Endodermal cell (in vitro differentiated cells): Measurements from ENCODE around the gene FAM107B. TPM values are rescaled to one million over a fixed set of nuclear protein-coding genes. Genes with fewer than 3 reads are reported as not detected.

Experiments
- DNase-seq: peaks from one replicate; pipeline ENCODE4 v3.0.0-alpha.2; 2017
- H3K27ac ChIP-seq: 2 replicates; pipeline ENCODE4 v1.5.1; 2013; ENCODE audit warnings: mild to moderate bottlenecking, low read depth, low read length, moderate library complexity
- H3K27me3 ChIP-seq: 2 replicates; pipeline ENCODE4 v1.6.1; 2013; ENCODE audit warnings: mild to moderate bottlenecking, low read length, moderate library complexity; ENCODE audit not compliant: insufficient read depth, control insufficient read depth, poor library complexity, severe bottlenecking
- H3K36me3 ChIP-seq: 2 replicates; pipeline ENCODE4 v1.7.0; 2013; ENCODE audit warnings: mild to moderate bottlenecking, low read length, moderate library complexity; ENCODE audit not compliant: control insufficient read depth, insufficient read depth
- H3K4me1 ChIP-seq: one replicate; pipeline ENCODE4 v1.7.0; 2013; ENCODE audit warnings: low read length; ENCODE audit not compliant: control insufficient read depth, insufficient read depth
- H3K4me3 ChIP-seq: 2 replicates; pipeline ENCODE4 v1.5.1; 2013; ENCODE audit warnings: mild to moderate bottlenecking, low read length, moderate library complexity
- H3K9ac ChIP-seq: 2 replicates; pipeline ENCODE4 v1.6.1; 2013; ENCODE audit warnings: mild to moderate bottlenecking, low read length, moderate library complexity; ENCODE audit not compliant: poor library complexity, severe bottlenecking; ENCODE audit errors: extremely low read depth
- H3K9me3 ChIP-seq: 2 replicates; pipeline ENCODE4 v1.6.1; 2013; ENCODE audit warnings: mild to moderate bottlenecking, low read length, moderate library complexity; ENCODE audit not compliant: control insufficient read depth
- H3K27ac Mint-ChIP-seq: 2 replicates; pipeline ENCODE4 v1.8.0; 2020; ENCODE audit warnings: mixed read lengths
- H3K27me3 Mint-ChIP-seq: 2 replicates; pipeline ENCODE4 v1.8.0; 2021; ENCODE audit warnings: mild to moderate bottlenecking, mixed read lengths; ENCODE audit not compliant: insufficient read depth
- H3K36me3 Mint-ChIP-seq: 2 replicates; pipeline ENCODE4 v1.8.0; 2020; ENCODE audit warnings: low read depth, mixed read lengths
- H3K4me1 Mint-ChIP-seq: 2 replicates; pipeline ENCODE4 v1.8.0; 2020; ENCODE audit warnings: mixed read lengths
- H3K4me3 Mint-ChIP-seq: 2 replicates; pipeline ENCODE4 v1.8.0; 2020; ENCODE audit warnings: mild to moderate bottlenecking, moderate library complexity, mixed read lengths
- H3K9me3 Mint-ChIP-seq: 2 replicates; pipeline ENCODE4 v1.8.0; 2020; ENCODE audit warnings: mild to moderate bottlenecking, mixed read lengths
- WGBS, 2 experiments: methylation state at CpG; one replicate each; pipeline versions ENCODE4 v1.1.5 to v1.1.7; 2013; ENCODE audit warnings: missing lambda C conversion rate in 2 of 2, mixed read lengths in 1 of 2; ENCODE audit not compliant: insufficient coverage in 1 of 2, insufficient read length in 1 of 2; 5-methylcytosine and 5-hydroxymethylcytosine counted together
- total RNA-seq, 2 donors: library from RNA; stranded (reverse); fragmentation: NEBNext Ultra II Directional in 1 of 2; extraction: Animal tissue kit (Norgen Biotek cat#: 25700) in 1 of 2; gene quantifications; 2 replicates in 1 of 2; 3 replicates in 1 of 2; pipeline ENCODE4 v1.2.1, GENCODE V29; 2021
- TF ChIP-seq, protein P1 (sequence below): fragments of 200-600 bp; sonication (generic); conservative IDR thresholded peaks from 2 replicates; pipeline ENCODE4 v1.5.0; 2021; ENCODE audit warnings: antibody characterized with exemption, mild to moderate bottlenecking

FAM107B gene
- total RNA-seq, 2 donors from 2014 or later: 16.0 to 24.0 TPM

DNA sequence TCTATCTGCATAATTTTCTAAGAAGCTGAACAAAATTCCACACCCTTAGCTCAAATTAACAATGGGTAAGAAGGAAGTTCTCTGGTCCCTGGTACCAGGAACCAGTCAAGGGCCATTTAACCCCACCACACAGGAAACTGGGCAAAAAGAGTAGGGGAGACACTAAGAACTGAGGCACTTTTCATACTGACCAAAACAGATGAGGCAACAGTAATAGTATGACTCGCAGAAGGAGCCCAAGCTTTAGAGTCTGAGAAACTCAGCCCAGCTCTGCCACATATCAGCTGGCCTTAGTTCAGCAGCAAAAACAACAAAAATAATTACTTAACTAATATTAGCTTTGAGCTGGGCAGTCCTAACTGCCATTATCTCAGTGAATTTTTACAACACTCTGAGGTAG is 221.2 kb downstream of the FAM107B start:
- Mint-ChIP-seq H3K36me3 (peaks cover 4% of the 10 kb centered on the region), H3K9me3 (no peaks in the 10 kb centered on the region), H3K27ac (no peak overlapping the region), H3K4me3 (no peak overlapping the region), H3K27me3 (no peaks in the 10 kb centered on the region), H3K4me1 (peaks cover 48% of the 10 kb centered on the region)
- TF ChIP-seq, protein P1, sequence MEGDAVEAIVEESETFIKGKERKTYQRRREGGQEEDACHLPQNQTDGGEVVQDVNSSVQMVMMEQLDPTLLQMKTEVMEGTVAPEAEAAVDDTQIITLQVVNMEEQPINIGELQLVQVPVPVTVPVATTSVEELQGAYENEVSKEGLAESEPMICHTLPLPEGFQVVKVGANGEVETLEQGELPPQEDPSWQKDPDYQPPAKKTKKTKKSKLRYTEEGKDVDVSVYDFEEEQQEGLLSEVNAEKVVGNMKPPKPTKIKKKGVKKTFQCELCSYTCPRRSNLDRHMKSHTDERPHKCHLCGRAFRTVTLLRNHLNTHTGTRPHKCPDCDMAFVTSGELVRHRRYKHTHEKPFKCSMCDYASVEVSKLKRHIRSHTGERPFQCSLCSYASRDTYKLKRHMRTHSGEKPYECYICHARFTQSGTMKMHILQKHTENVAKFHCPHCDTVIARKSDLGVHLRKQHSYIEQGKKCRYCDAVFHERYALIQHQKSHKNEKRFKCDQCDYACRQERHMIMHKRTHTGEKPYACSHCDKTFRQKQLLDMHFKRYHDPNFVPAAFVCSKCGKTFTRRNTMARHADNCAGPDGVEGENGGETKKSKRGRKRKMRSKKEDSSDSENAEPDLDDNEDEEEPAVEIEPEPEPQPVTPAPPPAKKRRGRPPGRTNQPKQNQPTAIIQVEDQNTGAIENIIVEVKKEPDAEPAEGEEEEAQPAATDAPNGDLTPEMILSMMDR: no peak
- H3K27ac ChIP-seq: no peak overlapping the region
- WGBS, 2 experiments: 90% methylated on average over 1 of the region's 1 CpG; no CpG with 5 or more reads in 1 of the 2 experiments
- no peaks in the 10 kb centered on the region for H3K36me3 ChIP-seq
- no peak overlapping the region for H3K9ac ChIP-seq
- no peak overlapping the region for H3K4me3 ChIP-seq
- no peaks in the 10 kb centered on the region for H3K9me3 ChIP-seq
- peaks cover 9% of the 10 kb centered on the region for H3K4me1 ChIP-seq
- H3K27me3 ChIP-seq: no peaks in the 10 kb centered on the region
- DNase-seq: no peak

DNA sequence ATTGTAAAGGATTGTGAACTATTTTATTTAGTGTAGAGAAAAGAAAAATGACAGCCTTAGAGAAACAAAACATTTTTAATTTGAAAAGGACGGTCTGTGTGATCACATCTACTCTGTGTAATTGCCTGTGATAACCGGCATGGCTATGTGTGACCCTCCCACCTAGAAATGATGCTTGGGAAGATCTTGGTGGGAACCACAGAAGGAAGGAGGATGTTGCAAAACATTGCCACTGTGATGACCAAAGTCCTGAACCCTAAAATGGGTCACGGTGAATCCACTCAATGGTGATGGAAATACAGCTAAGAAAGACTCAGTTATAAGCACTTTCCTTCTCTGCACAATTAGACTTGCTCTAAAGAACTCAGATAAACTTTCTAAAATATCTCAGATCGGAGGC is 222.7 kb downstream of the FAM107B start:
- TF ChIP-seq, protein P1: no peak
- no peaks in the 10 kb centered on the region for H3K27me3 Mint-ChIP-seq
- 76 to 83% methylated on average over 4 of the region's 4 CpGs for WGBS, 2 experiments
- H3K9me3 Mint-ChIP-seq: no peaks in the 10 kb centered on the region
- H3K36me3 ChIP-seq: no peaks in the 10 kb centered on the region
- no peak overlapping the region for H3K4me3 ChIP-seq
- no peak for DNase-seq
- H3K4me3 Mint-ChIP-seq: no peak overlapping the region
- H3K9me3 ChIP-seq: no peaks in the 10 kb centered on the region
- no peak overlapping the region for H3K9ac ChIP-seq
- H3K27ac Mint-ChIP-seq: no peak overlapping the region
- peaks cover 12% of the 10 kb centered on the region for H3K4me1 ChIP-seq
- H3K36me3 Mint-ChIP-seq: peaks cover 4% of the 10 kb centered on the region
- H3K27me3 ChIP-seq: no peaks in the 10 kb centered on the region
- peaks cover 51% of the 10 kb centered on the region for H3K4me1 Mint-ChIP-seq
- no peak overlapping the region for H3K27ac ChIP-seq

DNA sequence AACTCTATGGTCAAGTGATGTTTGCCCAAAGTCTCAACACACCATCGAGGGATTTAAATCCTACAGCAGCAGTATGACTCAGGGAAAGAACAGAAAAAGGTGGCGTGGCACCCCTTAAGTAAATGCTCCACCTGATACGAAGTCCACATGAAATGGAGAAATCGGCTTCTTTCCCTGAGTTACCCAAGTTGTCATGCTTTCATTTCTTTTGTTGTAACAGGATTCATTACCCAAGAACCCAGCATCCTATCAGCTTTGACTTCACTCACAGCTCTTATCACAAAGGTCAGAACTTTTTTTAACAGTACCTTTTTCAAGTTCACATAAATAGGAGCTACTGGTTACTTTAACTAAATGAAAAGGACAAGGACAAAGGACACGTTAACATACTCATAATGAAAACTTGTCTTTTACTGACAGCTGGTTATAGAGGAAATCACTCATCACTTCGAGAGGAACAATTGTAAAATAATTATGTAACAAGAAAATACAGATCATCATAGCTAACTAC is 224.2 kb downstream of the FAM107B start:
- Histone ChIP-seq H3K4me3 (no peak overlapping the region), H3K36me3 (no peaks in the 10 kb centered on the region), H3K9me3 (no peaks in the 10 kb centered on the region), H3K4me1 (peaks cover 10% of the 10 kb centered on the region), H3K27me3 (no peaks in the 10 kb centered on the region), H3K27ac (no peak overlapping the region), H3K9ac (no peak overlapping the region)
- TF ChIP-seq, protein P1: no peak
- no peak overlapping the region for H3K4me3 Mint-ChIP-seq
- H3K4me1 Mint-ChIP-seq: peaks cover 37% of the 10 kb centered on the region
- H3K27ac Mint-ChIP-seq: peak overlapping the region; percentile 26
- DNase-seq: no peak
- peaks cover 4% of the 10 kb centered on the region for H3K36me3 Mint-ChIP-seq
- H3K9me3 Mint-ChIP-seq: no peaks in the 10 kb centered on the region
- no peaks in the 10 kb centered on the region for H3K27me3 Mint-ChIP-seq
- WGBS, 2 experiments: 89 to 92% methylated on average over 5 of the region's 6 CpGs
